ENCODE data around the gene DLGAP1. TPM values are rescaled to one million over a fixed set of nuclear protein-coding genes. Genes with fewer than 3 reads are reported as not detected.

DLGAP1 gene
- total and polyA plus RNA-seq, 7 donors: 0.13 to 2.6 (median 1.3) TPM; not detected in 1

DNA sequence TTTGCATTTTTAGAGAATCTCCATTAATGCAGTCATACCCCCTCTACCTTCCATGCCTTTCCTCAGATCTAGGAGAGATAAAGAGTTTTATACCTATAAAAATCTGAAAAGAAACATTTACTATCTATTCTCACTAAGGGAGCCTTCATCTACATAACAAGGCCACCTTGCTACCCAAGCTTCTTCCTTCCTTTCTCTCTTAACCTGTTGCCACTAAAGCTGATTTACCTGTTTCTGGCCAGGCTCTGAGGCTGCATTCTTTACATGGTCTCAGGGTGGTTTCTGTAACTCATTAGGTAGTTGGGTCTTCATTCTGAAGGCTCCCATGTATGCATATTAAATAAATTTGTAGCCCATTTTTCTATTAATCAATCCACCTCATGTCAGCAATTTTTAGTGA is 391.6 kb downstream of the DLGAP1 start:
- H3K4me1 ChIP-seq: no peaks in the 10 kb centered on the region
- no peak for DNase-seq
- no peaks in the 10 kb centered on the region for H3K36me3 ChIP-seq
- intact Hi-C loops (cut with DNase I): no loop called here
- H3K4me3 ChIP-seq: no peak overlapping the region
- no peaks in the 10 kb centered on the region for H3K27me3 ChIP-seq
- no peak overlapping the region for H3K27ac ChIP-seq
- no peak for TF ChIP-seq EP300 (IDR thresholded peaks at IDR 0.05)
- TF ChIP-seq POLR2AphosphoS5 (IDR thresholded peaks at IDR 0.05): no peak
- no peak for TF ChIP-seq POLR2A (IDR thresholded peaks at IDR 0.05)
- TF ChIP-seq, protein P1, sequence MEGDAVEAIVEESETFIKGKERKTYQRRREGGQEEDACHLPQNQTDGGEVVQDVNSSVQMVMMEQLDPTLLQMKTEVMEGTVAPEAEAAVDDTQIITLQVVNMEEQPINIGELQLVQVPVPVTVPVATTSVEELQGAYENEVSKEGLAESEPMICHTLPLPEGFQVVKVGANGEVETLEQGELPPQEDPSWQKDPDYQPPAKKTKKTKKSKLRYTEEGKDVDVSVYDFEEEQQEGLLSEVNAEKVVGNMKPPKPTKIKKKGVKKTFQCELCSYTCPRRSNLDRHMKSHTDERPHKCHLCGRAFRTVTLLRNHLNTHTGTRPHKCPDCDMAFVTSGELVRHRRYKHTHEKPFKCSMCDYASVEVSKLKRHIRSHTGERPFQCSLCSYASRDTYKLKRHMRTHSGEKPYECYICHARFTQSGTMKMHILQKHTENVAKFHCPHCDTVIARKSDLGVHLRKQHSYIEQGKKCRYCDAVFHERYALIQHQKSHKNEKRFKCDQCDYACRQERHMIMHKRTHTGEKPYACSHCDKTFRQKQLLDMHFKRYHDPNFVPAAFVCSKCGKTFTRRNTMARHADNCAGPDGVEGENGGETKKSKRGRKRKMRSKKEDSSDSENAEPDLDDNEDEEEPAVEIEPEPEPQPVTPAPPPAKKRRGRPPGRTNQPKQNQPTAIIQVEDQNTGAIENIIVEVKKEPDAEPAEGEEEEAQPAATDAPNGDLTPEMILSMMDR (IDR thresholded peaks at IDR 0.05): no peak
- H3K9me3 ChIP-seq: peaks cover 0 to 6% (median 0%) of the 10 kb centered on the region in 4 donors

DNA sequence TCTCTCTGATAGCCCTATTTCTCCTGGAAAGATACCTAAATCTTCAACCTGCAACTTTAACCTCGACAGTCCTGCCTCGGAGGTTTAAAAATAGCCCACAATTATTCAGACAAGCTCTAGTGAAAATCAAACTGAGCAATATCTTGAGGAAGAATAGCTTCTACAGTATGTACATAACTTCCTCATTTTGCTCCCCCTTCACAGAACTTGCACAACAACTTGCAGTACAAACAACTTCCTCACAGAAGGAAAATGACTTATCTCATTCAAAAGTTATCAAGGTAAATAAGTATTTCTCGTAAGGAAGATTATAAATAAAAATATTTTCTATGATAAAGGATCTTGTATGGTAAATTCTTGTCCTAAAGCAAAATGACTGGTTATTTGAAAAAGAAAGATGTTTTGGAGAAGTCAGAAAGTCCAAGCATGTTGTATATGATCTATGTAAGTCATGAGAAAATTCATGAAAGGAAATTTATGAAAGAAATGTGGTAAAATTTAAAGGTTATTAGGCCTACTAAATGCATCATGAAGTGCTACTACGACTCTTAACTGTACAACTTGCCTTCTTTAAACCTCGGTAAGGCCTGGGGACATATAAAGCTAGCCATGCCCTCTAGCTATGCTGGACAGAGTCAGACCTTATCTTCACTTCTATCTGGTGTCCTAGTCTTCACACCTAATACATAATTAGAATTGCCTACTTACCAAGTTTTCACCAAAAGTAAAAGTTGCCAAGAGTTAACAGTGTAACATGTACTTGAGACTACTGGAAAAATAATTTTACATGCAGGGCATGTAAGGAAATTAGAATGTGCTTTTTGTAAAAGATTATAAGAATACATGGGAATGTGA is 394.5 kb downstream of the DLGAP1 start:
- Histone ChIP-seq H3K4me1 (no peaks in the 10 kb centered on the region), H3K27me3 (no peaks in the 10 kb centered on the region), H3K36me3 (no peaks in the 10 kb centered on the region), H3K9me3 (peaks cover 0 to 6% (median 0%) of the 10 kb centered on the region in 4 donors), H3K27ac (no peak overlapping the region), H3K4me3 (no peak overlapping the region)
- 60 to 70% methylated on average over 5 of the region's 5 CpGs for WGBS, 2 donors
- TF ChIP-seq, protein P1 (IDR thresholded peaks at IDR 0.05): no peak
- TF ChIP-seq POLR2A (IDR thresholded peaks at IDR 0.05) (no peak), POLR2AphosphoS5 (IDR thresholded peaks at IDR 0.05) (no peak), EP300 (IDR thresholded peaks at IDR 0.05) (no peak)
- intact Hi-C loops (cut with DNase I): no loop called here
- DNase-seq: no peak

DNA sequence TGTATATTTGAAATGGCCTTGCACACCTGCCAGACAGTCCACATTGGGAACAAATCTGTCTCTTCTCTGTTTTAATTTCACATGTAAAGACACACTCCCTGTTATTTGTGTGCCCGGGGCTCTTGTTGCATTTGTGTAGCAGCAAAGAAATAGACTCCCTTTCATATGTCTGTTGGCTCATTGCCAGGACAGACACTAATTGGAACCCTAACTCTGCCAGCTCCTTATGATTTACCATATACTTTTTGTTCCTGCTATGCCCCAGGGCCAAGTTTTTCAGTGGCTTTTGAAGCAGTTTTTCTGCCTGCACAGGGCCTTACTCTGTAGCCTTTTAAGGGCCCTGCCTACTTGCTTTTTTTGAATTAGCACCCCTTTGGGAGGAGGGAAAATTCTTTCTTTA is 396.9 kb downstream of the DLGAP1 start:
- TF ChIP-seq EP300 (IDR thresholded peaks at IDR 0.05): no peak
- TF ChIP-seq, protein P1 (IDR thresholded peaks at IDR 0.05): no peak
- TF ChIP-seq POLR2A (IDR thresholded peaks at IDR 0.05): no peak
- no peak for TF ChIP-seq POLR2AphosphoS5 (IDR thresholded peaks at IDR 0.05)
- DNase-seq: no peak
- 52 to 86% methylated on average over 1 of the region's 1 CpG for WGBS, 2 donors
- Histone ChIP-seq H3K27me3 (no peaks in the 10 kb centered on the region), H3K4me3 (no peak overlapping the region), H3K27ac (no peak overlapping the region), H3K9me3 (peaks cover 0 to 6% (median 0%) of the 10 kb centered on the region in 4 donors), H3K36me3 (no peaks in the 10 kb centered on the region), H3K4me1 (no peaks in the 10 kb centered on the region)
- intact Hi-C loops (cut with DNase I): no loop called here

DNA sequence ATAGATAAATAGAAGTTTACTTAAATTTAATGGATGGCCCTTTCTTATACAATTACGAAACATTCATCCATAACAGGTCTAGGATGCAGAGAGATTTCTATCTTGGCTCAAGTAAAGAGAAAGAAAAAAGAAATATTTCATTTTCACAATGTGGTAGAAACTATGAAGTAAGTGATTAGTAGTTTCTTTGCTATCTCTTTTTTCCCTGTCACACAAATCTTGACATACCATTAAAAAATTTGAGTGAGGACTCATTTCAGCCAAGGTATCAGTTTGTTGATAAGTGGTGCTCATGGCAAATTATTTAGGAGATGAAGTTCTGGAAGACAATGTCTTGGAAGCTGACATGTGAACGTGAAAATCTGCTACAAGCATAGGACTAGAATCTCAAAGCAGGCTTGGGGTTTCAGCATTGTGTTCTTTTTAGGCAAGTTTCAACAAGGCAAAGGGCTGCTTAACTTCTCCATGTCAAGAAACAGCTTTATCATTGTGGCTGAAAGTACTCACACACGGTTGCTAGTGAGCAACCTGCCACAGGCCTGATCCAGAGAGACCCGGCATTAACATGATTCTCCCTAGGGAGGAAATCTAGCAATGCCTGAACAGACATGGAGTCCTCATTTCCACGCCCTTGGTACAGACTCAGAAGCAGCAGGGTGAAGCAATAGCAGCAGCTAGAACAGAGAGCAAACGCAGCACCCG is 414.6 kb downstream of the DLGAP1 start:
- WGBS, 2 donors: 82 to 84% methylated on average over 7 of the region's 7 CpGs
- no peaks in the 10 kb centered on the region for H3K27me3 ChIP-seq
- H3K9me3 ChIP-seq: no peaks in the 10 kb centered on the region
- no peak overlapping the region for H3K4me3 ChIP-seq
- H3K36me3 ChIP-seq: no peaks in the 10 kb centered on the region
- H3K27ac ChIP-seq: no peak overlapping the region
- intact Hi-C loops (cut with DNase I): no loop called here
- no peak for DNase-seq
- TF ChIP-seq POLR2AphosphoS5 (IDR thresholded peaks at IDR 0.05) (no peak), EP300 (IDR thresholded peaks at IDR 0.05) (no peak), POLR2A (IDR thresholded peaks at IDR 0.05) (no peak)
- TF ChIP-seq, protein P1 (IDR thresholded peaks at IDR 0.05): no peak
- no peaks in the 10 kb centered on the region for H3K4me1 ChIP-seq
